ENCODE measurements around the gene SPRR2G. TPM values are rescaled to one million over a fixed set of nuclear protein-coding genes. Genes with fewer than 3 reads are reported as not detected.
"Not testable (repeated sequence)": the region's sequence is repeated elsewhere in the genome, so short reads cannot be mapped to it uniquely, and the experiment has no call there.

Gene SPRR2G
- total RNA-seq, 1 donor from 2014 or later: not detected

GRCh38 chr1:153141377-153141776, 9.3 kb downstream of the SPRR2G start:
- H3K27me3 Mint-ChIP-seq (ENCODE audit: low read depth): peaks cover 16% of the 10 kb centered on the region
- no peak overlapping the region for H3K27ac Mint-ChIP-seq
- H3K9me3 Mint-ChIP-seq: no peaks in the 10 kb centered on the region
- no peak for DNase-seq (ENCODE audit: low spot score in 2 of 2, unreplicated experiment in 2 of 2)
- H3K4me3 Mint-ChIP-seq: no peak overlapping the region
- no peak for TF ChIP-seq CTCF (IDR thresholded peaks at IDR 0.05; ENCODE audit: unreplicated experiment)
- H3K4me1 Mint-ChIP-seq: peaks cover 2% of the 10 kb centered on the region
- H3K36me3 Mint-ChIP-seq: no peaks in the 10 kb centered on the region

GRCh38 chr1:153140484-153140883, 10.2 kb downstream of the SPRR2G start:
- H3K27ac Mint-ChIP-seq: no peak overlapping the region
- TF ChIP-seq CTCF (IDR thresholded peaks at IDR 0.05; ENCODE audit: unreplicated experiment): no peak
- peaks cover 2% of the 10 kb centered on the region for H3K4me1 Mint-ChIP-seq
- peaks cover 14% of the 10 kb centered on the region for H3K27me3 Mint-ChIP-seq (ENCODE audit: low read depth)
- H3K36me3 Mint-ChIP-seq: no peaks in the 10 kb centered on the region
- no peak for DNase-seq (ENCODE audit: low spot score in 2 of 2, unreplicated experiment in 2 of 2)
- H3K9me3 Mint-ChIP-seq: peaks cover 6% of the 10 kb centered on the region
- no peak overlapping the region for H3K4me3 Mint-ChIP-seq

- no peak for TF ChIP-seq CTCF (IDR thresholded peaks at IDR 0.05; ENCODE audit: unreplicated experiment)
- H3K27me3 Mint-ChIP-seq (ENCODE audit: low read depth): peaks cover 4% of the 10 kb centered on the region
- no peak overlapping the region for H3K27ac Mint-ChIP-seq
- DNase-seq (ENCODE audit: low spot score in 2 of 2, unreplicated experiment in 2 of 2): no peak
- H3K4me3 Mint-ChIP-seq: no peak overlapping the region
- H3K4me1 Mint-ChIP-seq: peaks cover 13% of the 10 kb centered on the region
- peaks cover 6% of the 10 kb centered on the region for H3K9me3 Mint-ChIP-seq
- H3K36me3 Mint-ChIP-seq: no peaks in the 10 kb centered on the region
Observed at GRCh38 chr1:153133743-153134142, 16.9 kb downstream of the SPRR2G start.

- Mint-ChIP-seq H3K4me3 (no peak overlapping the region), H3K4me1 (peaks cover 13% of the 10 kb centered on the region), H3K36me3 (no peaks in the 10 kb centered on the region), H3K27ac (no peak overlapping the region), H3K27me3 (ENCODE audit: low read depth) (peaks cover 4% of the 10 kb centered on the region), H3K9me3 (peaks cover 6% of the 10 kb centered on the region)
- no peak for TF ChIP-seq CTCF (IDR thresholded peaks at IDR 0.05; ENCODE audit: unreplicated experiment)
- no peak for DNase-seq (ENCODE audit: low spot score in 2 of 2, unreplicated experiment in 2 of 2)
Observed at GRCh38 chr1:153133267-153133666, 17.4 kb downstream of the SPRR2G start.

GRCh38 chr1:153128688-153129087, 22.0 kb downstream of the SPRR2G start:
- peaks cover 19% of the 10 kb centered on the region for H3K36me3 Mint-ChIP-seq
- not testable (repeated sequence) for H3K4me1 Mint-ChIP-seq; H3K27me3 Mint-ChIP-seq (ENCODE audit: low read depth); DNase-seq (ENCODE audit: low spot score in 2 of 2, unreplicated experiment in 2 of 2); H3K4me3 Mint-ChIP-seq; H3K27ac Mint-ChIP-seq
- H3K9me3 Mint-ChIP-seq: peaks cover 29% of the 10 kb centered on the region

- Mint-ChIP-seq H3K4me3 (no peak overlapping the region), H3K27me3 (ENCODE audit: low read depth) (no peaks in the 10 kb centered on the region), H3K36me3 (peaks cover 23% of the 10 kb centered on the region), H3K9me3 (peaks cover 33% of the 10 kb centered on the region), H3K4me1 (peaks cover 20% of the 10 kb centered on the region), H3K27ac (no peak overlapping the region)
- DNase-seq (ENCODE audit: low spot score in 2 of 2, unreplicated experiment in 2 of 2): no peak
- no peak for TF ChIP-seq CTCF (IDR thresholded peaks at IDR 0.05; ENCODE audit: unreplicated experiment)
Observed at GRCh38 chr1:153127296-153127695, 23.4 kb downstream of the SPRR2G start.
